Measurements from ENCODE around the gene CCSER1.
"Not testable (repeated sequence)": the region's sequence is repeated elsewhere in the genome, so short reads cannot be mapped to it uniquely, and the experiment has no call there.

Gene CCSER1

GRCh38 chr4:90911724-90912434, 784.7 kb downstream of the CCSER1 start:
- not testable (repeated sequence) for H3K4me1 Mint-ChIP-seq, DNase-seq, H3K27ac Mint-ChIP-seq, ATAC-seq, H3K27me3 Mint-ChIP-seq, H3K4me3 Mint-ChIP-seq
- peaks cover 20 to 28% of the 10 kb centered on the region in 2 donors for H3K9me3 Mint-ChIP-seq

- Mint-ChIP-seq H3K4me1 (no peaks in the 10 kb centered on the region), H3K9me3 (no peaks in the 10 kb centered on the region), H3K4me3 (no peak overlapping the region), H3K27ac (no peak overlapping the region), H3K27me3 (no peaks in the 10 kb centered on the region)
- no peak for ATAC-seq
- DNase-seq = no peak
Observed at GRCh38 chr4:90922174-90922573, 795.0 kb downstream of the CCSER1 start.

- no peak for ATAC-seq
- DNase-seq = no peak
- H3K27me3 Mint-ChIP-seq = no peaks in the 10 kb centered on the region
- H3K27ac Mint-ChIP-seq = no peak overlapping the region
- H3K4me3 Mint-ChIP-seq = no peak overlapping the region
- H3K4me1 Mint-ChIP-seq = no peaks in the 10 kb centered on the region
- no peaks in the 10 kb centered on the region for H3K9me3 Mint-ChIP-seq
Observed at GRCh38 chr4:90926957-90927356, 799.8 kb downstream of the CCSER1 start.

- ATAC-seq = no peak
- Mint-ChIP-seq H3K27me3 (no peaks in the 10 kb centered on the region), H3K9me3 (peaks cover 9 to 13% of the 10 kb centered on the region in 2 donors), H3K27ac (no peak overlapping the region), H3K4me1 (no peaks in the 10 kb centered on the region), H3K4me3 (no peak overlapping the region)
- DNase-seq = no peak
Observed at GRCh38 chr4:90943311-90943710, 816.1 kb downstream of the CCSER1 start.

GRCh38 chr4:90946945-90947344, 819.8 kb downstream of the CCSER1 start:
- H3K4me1 Mint-ChIP-seq = no peaks in the 10 kb centered on the region
- H3K4me3 Mint-ChIP-seq = no peak overlapping the region
- H3K27ac Mint-ChIP-seq = no peak overlapping the region
- ATAC-seq (no peak), DNase-seq (no peak)
- no peaks in the 10 kb centered on the region for H3K27me3 Mint-ChIP-seq
- peaks cover 9 to 13% of the 10 kb centered on the region in 2 donors for H3K9me3 Mint-ChIP-seq

GRCh38 chr4:90950385-90950841, 823.2 kb downstream of the CCSER1 start:
- Mint-ChIP-seq H3K4me1 (no peaks in the 10 kb centered on the region), H3K27ac (no peak overlapping the region), H3K27me3 (no peaks in the 10 kb centered on the region), H3K9me3 (peaks cover 0 to 5% of the 10 kb centered on the region in 2 donors), H3K4me3 (no peak overlapping the region)
- ATAC-seq (no peak), DNase-seq (no peak)

- Mint-ChIP-seq H3K9me3 (peaks cover 0 to 5% of the 10 kb centered on the region in 2 donors), H3K4me1 (no peaks in the 10 kb centered on the region), H3K27ac (no peak overlapping the region), H3K27me3 (no peaks in the 10 kb centered on the region), H3K4me3 (no peak overlapping the region)
- no peak for ATAC-seq
- DNase-seq = no peak
Observed at GRCh38 chr4:90951037-90951436, 823.8 kb downstream of the CCSER1 start.

- Mint-ChIP-seq H3K9me3 (no peaks in the 10 kb centered on the region), H3K4me3 (no peak overlapping the region), H3K4me1 (no peaks in the 10 kb centered on the region), H3K27me3 (no peaks in the 10 kb centered on the region), H3K27ac (no peak overlapping the region)
- DNase-seq = no peak
- ATAC-seq = no peak
Observed at GRCh38 chr4:90958256-90958895, 831.2 kb downstream of the CCSER1 start.

GRCh38 chr4:90960433-90960832, 833.2 kb downstream of the CCSER1 start:
- no peak for ATAC-seq
- no peak overlapping the region for H3K4me3 Mint-ChIP-seq
- no peaks in the 10 kb centered on the region for H3K4me1 Mint-ChIP-seq
- H3K27me3 Mint-ChIP-seq = no peaks in the 10 kb centered on the region
- no peak for DNase-seq
- peaks cover 0 to 3% of the 10 kb centered on the region in 2 donors for H3K9me3 Mint-ChIP-seq
- no peak overlapping the region for H3K27ac Mint-ChIP-seq

- H3K4me1 Mint-ChIP-seq = no peaks in the 10 kb centered on the region
- ATAC-seq (no peak), DNase-seq (no peak)
- H3K4me3 Mint-ChIP-seq = no peak overlapping the region
- H3K27ac Mint-ChIP-seq = no peak overlapping the region
- H3K27me3 Mint-ChIP-seq = no peaks in the 10 kb centered on the region
- H3K9me3 Mint-ChIP-seq = peaks cover 0 to 7% of the 10 kb centered on the region in 2 donors
Observed at GRCh38 chr4:90960840-90961239, 833.6 kb downstream of the CCSER1 start.

GRCh38 chr4:90970021-90970420, 842.8 kb downstream of the CCSER1 start:
- peaks cover 4 to 18% of the 10 kb centered on the region in 2 donors for H3K9me3 Mint-ChIP-seq
- no peaks in the 10 kb centered on the region for H3K4me1 Mint-ChIP-seq
- H3K27ac Mint-ChIP-seq = no peak overlapping the region
- DNase-seq = no peak
- no peak for ATAC-seq
- no peak overlapping the region for H3K4me3 Mint-ChIP-seq
- H3K27me3 Mint-ChIP-seq = no peaks in the 10 kb centered on the region

GRCh38 chr4:90977726-90978125, 850.5 kb downstream of the CCSER1 start:
- ATAC-seq = no peak
- no peak for DNase-seq
- H3K27ac Mint-ChIP-seq = no peak overlapping the region
- no peaks in the 10 kb centered on the region for H3K4me1 Mint-ChIP-seq
- H3K27me3 Mint-ChIP-seq = no peaks in the 10 kb centered on the region
- H3K9me3 Mint-ChIP-seq = peaks cover 6 to 10% of the 10 kb centered on the region in 2 donors
- no peak overlapping the region for H3K4me3 Mint-ChIP-seq

- H3K27me3 Mint-ChIP-seq = no peaks in the 10 kb centered on the region
- H3K27ac Mint-ChIP-seq = no peak overlapping the region
Observed at GRCh38 chr4:90979556-90979955, 852.4 kb downstream of the CCSER1 start.

GRCh38 chr4:90982813-90983212, 855.6 kb downstream of the CCSER1 start:
- no peak for ATAC-seq
- no peak overlapping the region for H3K4me3 Mint-ChIP-seq
- H3K27ac Mint-ChIP-seq = no peak overlapping the region
- H3K4me1 Mint-ChIP-seq = no peaks in the 10 kb centered on the region
- no peak for DNase-seq
- no peaks in the 10 kb centered on the region for H3K27me3 Mint-ChIP-seq
- H3K9me3 Mint-ChIP-seq = peaks cover 15% of the 10 kb centered on the region in 2 donors

More at GRCh38 chr4:90979556-90979955, 852.4 kb downstream of the CCSER1 start:
- DNase-seq (no peak), ATAC-seq (no peak)
- Mint-ChIP-seq H3K9me3 (peaks cover 9 to 15% of the 10 kb centered on the region in 2 donors), H3K4me1 (no peaks in the 10 kb centered on the region), H3K4me3 (no peak overlapping the region)

GRCh38 chr4:90990284-90990683, 863.1 kb downstream of the CCSER1 start:
- Mint-ChIP-seq H3K27me3 (no peaks in the 10 kb centered on the region), H3K27ac (no peak overlapping the region), H3K4me1 (no peaks in the 10 kb centered on the region), H3K9me3 (peaks cover 9 to 10% of the 10 kb centered on the region in 2 donors), H3K4me3 (no peak overlapping the region)
- DNase-seq (no peak), ATAC-seq (no peak)

GRCh38 chr4:90992213-90992612, 865.0 kb downstream of the CCSER1 start:
- Mint-ChIP-seq H3K9me3 (peaks cover 4 to 13% of the 10 kb centered on the region in 2 donors), H3K4me3 (no peak overlapping the region), H3K27me3 (no peaks in the 10 kb centered on the region), H3K4me1 (no peaks in the 10 kb centered on the region), H3K27ac (no peak overlapping the region)
- ATAC-seq = no peak
- no peak for DNase-seq
